NCI-H2196 treated with DMSO at 0.1 percent for 48 hours (cell line): Measurements from ENCODE around the gene NSMF.

Source experiments
- DNase-seq: peaks from one replicate; lab custom pipeline; 2025; ENCODE audit not compliant: unreplicated experiment; lab: John Stamatoyannopoulos, UW

NSMF gene

DNA sequence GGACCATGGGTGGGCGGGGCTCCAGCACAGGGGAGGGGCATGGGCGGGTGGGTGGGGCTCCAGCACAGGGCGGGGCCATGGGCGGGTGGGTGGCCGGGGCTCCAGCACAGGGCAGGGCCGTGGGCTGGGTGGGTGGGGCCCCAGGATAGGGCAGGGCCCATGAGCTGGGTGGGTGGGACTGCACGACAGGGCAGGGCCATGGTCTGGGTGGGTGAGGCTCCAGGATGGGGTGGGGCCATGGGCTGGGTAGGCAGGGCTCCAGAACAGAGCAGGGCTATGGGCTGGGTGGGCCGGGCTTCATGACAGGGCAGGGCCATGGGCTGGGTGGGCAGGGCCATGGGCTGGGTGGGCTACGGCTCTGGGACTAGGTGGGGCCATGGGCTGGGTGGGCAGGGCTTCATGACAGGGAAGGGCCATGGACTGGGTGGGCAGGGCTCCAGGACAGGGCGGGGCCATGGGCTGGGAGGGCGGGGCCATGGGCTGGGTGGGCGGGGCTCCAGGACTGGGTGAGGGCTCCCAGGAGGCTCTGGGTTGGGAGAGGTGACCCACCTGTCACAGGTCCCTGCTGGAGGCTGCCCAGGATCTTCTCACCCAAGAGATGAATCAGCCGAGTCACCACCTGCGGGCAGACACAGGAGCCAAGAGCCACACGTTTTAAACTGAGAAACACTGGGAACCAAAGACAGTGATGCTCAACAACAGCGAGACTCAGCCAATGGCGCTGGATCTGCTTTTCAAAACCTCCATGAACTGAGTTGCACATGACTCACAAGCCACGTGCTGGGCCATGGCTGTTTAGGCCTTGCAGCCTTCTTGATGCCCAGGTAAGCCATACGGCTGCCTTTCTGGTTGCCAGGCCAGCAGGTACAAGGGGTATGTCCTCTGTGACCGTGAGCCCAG is 33.6 kb upstream of the NSMF start:
- DNase-seq = no peak

DNA sequence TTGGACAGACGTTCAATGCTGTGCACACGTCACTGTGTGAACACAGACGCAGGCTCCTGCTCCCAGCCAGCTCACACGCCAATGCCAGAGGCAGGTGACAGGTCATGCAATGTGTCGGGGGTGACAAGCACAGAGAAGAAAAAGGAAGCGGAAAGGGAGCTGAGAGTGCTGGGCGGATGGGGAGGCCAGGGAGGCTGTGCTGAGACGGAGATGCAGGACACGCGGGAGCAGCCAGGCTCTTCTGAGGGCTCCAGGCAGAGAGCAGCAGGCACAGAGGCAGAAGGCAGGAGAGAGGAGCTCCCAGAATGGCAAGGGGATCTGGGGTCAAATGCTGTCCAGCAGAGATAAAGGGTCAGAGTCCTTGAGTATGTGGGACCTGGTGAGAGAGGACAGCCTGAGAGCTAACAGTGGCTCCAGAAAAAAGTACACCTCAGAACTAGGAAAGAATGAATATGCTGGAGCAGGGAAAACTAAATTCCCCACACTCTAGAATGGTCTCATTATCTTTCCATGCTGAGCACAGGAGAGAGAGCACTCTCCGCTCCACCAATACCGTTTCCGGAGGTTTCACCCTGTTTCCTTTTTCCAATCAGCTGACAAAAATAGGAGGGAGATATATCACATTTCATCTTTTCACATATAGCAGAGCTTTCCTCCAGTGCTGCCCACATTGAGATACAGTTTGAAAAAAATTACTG is 32.8 kb upstream of the NSMF start:
- no peak for DNase-seq

DNA sequence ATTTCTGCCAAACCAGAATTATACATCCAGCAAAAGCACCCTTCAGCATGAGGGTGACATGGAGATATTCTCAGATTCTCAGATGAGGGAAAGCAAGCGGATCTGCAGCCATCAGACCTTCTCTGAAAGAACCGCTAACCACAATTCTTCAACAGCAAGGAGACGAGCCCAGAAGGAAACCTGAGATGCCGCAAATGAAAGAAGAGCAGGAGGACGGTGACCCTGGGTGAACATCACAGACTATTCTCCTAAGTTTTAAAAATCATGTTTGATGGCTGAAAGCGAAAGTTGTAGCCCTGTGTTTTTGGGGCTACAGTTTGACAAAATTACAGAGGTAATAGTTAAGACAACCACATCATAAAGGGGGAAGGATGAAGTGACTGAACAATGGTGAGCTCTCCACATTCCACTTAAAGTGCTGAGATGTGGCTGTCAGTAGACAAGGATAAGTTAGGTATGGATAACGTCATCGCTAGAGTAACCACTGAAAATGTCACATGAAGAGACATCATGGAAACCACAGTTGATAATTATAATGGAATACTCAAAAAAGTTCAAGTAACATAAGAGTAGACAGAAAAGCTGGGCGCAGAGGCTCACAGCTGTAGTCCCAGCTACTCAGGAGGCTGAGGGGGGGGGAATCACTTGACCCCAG is 31.5 kb upstream of the NSMF start:
- DNase-seq = no peak

DNA sequence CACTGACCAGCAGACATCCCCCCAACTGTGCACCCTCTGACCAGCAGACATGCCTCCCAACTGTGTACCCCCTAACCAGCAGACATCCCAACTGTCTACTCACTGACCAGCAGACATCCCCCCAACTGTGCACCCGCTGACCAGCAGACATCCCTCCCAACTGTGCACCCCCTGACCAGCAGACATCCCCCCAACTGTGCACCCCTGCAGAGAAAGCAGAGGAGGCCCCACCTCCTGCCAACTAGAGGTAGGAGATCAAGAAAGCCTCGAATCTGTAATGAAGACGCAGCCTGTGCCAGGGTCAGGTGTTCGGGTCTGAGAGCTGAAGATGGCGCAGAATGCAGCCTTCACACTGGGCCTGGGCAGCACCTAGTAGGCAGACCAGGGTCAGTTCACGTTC is 29.8 kb upstream of the NSMF start:
- no peak for DNase-seq

DNA sequence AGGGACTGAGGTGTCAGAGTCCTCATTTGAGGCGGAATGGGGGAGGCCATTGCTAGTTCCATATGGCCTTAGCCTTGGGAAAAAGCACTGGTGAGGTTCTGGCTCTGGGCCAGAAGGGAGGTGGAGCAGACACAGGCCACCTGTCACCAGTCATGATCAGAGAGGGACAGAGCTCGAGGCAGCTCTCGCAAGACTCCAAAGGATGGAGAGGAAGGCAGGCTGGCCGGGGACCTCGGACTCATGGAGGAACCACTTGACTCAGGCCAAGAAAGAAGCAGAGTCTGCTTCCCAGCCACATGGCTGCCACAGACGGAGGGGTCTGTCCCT is 29.2 kb upstream of the NSMF start:
- no peak for DNase-seq

DNA sequence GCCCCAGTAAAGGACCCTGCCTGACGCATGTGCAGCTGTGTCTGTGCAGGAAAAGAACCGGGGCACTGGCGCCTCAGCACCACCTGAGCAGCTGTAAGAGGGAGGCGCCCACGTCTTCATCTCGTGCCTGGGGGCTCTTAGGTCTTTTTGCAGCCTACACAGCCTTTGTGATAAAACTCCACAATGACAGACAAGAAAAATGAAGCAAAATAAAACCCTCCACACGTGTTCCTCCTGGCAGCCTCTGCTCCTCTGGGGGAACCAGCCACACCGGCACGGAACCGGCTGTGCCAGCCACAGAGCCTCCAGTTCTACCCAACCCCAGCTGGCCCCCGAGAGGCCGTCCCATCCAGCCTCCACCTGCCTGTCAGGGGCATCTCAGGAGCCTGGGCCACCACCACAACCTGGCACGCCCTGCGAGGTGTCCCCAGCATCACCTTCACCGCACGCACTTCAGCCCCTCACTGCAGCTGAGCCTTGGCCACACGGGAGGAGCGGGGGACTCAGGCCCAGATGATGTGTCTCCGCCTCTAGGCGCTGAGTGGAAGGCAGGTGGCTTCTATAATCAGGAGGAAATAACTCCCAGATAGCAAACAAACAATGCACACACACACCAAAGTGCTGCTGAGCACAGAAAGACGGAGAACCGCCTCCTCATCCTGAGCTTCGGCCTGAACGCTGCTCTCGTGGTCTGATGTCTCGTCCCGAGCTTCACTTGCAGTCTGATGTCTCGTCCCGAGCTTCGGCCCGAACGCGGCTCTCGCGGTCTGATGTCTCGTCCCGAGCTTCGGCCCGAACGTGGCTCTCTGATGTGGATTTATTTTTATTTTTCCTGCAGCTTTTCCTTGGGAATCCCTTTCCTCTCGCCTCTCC is 28.6 kb upstream of the NSMF start:
- DNase-seq = peak; percentile 37

DNA sequence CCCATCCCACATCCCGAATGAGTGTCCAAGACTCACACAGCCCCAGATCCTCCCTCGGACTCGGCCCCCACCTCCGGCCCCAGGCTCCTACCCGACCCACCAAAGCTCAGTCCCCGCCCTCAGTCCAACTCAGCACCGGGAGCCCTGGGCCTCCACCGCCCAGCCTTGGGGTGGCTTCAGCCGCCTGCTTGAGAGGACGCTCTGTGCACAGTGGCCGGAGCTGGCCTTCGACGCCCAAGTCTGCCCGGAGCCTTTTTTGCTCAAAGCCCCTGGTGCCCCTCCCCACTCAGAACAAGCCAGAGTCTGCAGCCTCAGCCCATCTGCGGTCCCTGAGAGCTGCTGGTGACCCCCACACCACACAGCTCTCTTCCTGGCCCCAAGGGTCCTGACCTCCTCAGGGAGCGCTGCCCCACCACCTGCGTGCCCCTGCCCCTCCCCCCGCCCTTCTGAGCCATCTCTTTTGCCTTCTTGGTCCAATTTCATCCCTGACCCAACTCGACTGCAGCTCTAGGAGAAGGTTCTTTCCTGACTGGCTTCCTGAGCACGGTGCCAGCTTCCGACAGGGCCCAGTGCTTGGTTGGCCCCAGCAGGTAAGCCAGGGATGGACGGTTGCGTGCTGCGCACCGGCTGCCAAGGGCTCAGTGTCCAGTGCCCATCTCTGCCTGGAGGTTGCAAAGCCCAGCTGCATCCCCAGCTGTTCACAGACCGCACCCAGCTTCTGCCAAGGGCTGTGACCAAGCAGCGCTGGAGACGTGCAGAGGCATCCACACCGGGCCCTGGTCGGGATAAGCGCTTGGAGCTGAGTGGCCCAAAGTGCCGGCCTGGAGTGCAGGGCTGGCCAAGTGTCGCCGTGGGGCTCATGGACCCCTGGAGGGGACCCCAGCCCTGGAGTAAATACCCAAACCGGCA is 27.7 kb upstream of the NSMF start:
- no peak for DNase-seq

DNA sequence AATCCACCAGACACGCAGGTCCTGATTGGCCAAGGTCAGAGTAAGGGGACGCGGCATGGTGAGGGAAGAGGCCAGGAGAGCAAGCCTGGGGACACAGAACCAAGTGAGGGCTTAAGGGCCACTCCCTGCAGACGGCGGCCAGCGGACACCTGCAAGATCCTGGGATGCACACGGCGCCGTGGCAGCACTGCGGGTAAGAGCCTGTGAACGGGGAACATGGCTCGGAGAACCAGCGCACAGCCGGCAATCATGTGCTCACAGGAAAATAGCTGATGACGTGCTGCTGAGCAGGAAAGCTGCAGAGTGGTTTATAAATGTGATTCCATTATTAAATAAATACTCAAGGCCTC is 27.0 kb upstream of the NSMF start:
- DNase-seq = no peak

DNA sequence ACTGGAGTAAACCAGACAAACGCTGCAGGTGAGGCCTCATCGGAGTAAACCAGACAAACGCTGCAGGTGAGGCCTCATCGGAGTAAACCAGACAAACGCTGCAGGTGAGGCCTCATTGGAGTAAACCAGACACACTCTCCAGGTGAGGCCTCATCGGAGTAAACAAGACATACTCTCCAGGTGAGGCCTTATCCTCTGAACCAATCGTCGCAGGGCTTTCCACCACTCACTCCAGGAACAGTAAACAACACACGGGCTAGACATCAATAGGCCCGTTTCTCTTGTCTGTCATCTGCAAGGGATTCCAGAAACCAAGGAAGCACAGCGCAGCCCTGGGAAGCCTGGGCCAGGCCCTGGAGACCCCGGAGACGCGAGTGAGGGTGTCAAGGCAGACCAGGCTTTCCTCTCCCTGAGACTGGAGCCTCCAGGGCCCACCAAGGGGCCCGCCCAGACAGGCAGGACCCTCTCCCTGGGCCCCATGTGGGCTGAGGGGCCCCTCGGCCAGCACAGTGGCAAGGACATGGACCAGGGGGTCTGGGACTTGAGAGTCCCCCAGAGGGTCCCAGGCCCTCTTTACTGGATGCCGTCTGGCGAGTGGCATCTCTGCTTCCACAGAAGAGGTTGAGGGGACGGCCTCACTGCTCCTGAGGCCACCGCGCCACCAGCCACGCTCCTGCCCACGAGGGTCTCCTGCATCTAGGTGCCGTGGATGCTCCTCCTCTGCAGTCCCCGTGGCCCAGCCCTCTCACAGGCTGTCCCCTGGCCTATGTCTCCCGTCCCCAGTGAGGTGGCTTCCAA is 26.4 kb upstream of the NSMF start:
- no peak for DNase-seq

DNA sequence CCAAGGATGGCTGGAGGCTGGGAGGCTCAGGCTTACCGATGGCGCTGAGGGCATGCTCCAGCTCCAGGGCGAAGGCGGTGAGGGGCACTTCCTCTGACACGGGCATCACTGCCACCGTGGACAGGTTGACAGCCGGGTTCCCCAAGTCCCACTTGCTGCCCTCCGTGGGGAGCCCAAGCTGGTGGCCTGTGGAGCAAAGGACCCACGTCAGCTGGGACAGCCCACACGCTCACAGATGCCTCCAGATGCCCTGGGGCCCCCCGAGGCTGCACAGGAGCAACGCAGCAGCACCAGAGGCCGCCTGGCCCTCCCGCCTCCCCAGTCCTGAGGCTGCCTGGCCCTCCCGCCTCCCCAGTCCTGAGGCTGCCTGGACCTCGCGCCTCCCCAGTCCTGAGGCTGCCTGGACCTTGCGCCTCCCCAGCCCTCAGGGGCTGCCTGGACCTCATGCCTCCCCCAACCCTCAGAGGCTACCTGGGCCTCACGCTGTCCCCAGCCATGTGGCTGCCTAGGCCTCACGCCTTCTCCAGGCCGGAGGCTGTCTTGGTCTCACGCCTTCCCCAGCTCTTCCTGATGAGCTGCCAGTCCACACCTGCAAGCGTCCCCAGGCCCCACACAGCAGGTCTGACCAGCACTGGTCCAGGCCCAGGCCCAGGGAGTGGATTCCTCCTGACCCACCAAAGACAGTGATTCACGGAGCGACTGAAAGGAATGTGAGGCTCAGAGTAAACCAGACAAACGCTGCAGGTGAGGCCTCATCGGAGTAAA is 25.6 kb upstream of the NSMF start:
- no peak for DNase-seq

DNA sequence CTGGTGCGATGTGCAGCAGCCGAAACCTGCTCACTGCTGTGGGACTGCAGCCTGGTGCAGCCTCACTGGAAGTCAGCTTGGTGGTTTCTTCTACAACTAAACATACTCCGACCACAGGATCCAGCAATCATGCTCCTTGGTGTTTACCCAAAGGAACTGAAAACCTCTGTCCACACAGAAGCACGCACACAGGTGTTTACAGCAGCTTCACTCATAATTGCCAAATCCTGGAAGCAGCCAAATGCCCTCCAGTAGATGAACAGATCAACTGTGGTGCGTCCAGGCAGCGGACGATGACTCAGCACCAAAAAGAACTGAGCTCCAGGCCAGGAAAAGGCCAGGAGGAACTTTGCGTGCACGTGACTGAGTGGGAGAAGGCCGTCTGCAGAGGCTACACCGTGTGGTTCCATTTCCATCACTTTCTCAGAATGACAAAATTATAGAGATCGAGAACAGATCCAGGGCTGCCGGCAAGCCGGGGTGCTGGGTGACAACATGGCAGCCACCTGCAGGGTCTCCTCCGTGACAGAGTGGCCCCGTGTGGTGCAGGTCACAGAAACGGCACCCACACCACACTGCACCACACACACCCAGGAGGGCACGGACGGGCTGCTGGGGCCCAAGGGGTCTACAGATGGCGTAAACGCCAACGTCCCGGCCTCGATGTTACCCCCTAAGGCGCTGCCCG is 23.1 kb upstream of the NSMF start:
- DNase-seq = peak; percentile 33

DNA sequence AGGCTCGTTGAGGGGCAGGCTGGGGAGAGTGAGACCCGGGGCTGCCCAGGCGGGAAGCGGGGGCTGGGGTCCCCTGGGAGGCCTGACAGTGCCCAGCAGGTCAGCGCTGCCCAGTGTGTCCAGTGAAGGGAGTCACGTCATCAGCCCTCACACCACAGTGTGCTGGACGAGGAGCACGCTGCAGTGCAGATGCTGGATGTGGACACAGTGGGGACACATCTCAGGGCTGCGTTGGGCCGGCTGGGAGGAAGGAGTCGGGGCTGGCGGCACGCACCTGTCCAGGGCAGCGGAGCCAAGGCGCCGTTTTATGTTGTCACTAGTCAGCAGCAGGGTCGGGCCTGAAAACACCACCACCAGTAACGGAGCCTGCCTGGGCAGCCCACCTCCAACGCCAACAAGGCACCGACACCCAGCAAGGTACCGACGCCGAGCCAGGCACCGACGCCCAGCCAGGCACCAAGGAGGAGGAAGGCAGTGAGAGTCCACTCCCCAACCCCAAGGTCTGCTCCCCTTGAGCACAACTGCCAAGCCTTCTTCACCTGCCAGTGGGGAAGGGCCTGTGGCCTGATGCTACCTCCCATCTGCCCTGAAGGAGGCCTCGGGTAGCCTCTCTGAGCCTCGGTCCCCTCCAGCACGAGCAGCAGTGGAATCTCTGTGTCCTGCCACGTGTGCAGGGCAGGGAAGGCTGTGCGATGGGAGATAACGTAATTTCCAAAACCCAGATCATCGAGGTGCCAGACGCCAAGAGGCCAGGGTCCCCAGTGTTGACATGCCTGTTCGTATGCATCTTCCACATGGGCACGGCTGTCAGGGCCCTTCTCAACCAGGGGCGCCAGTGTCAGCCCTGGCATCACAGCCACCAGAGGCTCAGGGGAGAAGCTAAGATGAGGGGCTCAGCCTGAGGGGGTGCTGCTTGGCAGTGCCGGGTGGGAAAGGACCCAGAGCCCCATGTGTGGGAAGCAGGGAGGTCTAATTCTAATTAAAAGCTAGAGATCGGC is 21.9 kb upstream of the NSMF start:
- no peak for DNase-seq

DNA sequence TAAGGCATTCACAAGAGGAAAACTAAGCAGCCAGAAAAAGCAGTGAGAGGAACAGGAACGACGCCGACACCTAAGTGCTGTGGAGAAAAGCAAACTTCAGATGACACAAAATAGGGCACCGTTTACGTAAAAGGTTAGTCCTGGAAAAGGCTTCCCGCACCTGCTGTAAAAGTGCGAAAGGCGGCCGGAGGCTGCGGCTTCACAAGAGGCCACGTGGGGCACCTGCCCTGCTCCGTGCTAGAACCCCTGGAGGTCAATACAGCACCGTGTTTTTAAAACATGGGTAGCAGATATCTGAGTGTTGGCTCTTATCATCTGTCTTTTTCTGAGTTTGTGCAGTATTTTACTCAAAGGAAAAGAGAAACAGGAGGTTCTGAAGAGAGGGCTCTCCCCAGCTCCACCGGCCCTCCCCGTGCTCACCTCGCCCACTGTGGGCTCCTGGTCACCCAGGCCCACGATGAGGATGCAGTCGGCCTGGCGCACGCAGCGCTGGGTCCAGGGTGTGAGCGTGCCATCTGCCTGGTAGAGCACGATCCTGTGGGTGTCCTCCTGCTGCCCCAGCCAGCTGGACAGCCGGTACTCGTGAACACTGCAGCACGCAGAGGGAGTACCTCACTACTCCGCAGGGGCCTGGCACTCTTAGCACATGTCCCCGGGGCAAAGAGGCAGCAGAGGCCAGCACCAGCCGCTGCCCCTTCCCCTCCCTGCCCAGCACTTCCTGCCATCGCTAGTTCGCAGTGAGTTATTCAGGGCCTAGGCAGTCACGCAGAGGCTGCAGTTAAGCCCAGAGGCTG is 21.0 kb upstream of the NSMF start:
- DNase-seq = peak; percentile 13

DNA sequence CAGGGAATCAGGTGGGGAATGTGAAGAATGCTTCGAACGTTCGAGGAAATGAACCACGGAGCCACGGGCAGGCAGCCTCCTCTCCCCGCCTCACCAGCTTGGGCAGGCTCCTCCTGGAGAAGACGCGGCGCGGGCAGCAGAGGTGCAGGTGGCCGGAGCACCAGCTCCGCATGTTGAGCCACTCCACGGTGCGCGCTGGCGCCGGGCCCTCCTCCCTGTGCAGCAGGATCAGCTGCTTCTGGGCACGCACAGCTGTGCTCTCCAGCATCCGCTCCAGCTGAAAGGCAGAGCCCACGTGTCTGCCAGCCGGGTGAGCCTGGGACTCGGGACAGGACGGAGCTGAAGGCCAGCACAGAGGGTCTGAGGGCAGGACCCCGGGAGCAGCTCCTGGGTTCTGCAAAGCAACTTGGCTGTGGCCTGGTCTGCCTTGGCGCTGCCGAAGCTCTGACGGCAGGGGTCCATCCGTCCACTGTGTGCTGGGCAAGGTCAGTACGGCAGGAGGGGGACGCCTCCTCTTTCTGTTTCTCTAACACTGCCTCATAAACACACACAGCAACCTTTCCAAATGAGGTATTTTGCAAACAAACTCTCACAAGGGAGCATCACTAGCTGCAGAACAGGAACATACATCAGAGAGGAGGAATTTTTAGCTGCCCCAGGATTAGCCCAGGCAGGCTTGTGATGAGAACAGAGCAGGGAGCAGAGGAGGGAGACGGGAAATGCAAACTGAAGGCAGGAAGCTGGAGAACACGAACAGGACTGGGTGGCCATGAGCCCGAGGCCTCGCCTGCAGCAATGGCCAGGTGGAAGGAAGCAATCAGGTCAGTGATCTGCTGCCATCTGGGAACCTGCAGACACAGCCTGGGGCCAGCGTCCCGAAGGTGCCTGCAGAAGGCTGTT is 20.1 kb upstream of the NSMF start:
- peak; percentile 60 for DNase-seq

DNA sequence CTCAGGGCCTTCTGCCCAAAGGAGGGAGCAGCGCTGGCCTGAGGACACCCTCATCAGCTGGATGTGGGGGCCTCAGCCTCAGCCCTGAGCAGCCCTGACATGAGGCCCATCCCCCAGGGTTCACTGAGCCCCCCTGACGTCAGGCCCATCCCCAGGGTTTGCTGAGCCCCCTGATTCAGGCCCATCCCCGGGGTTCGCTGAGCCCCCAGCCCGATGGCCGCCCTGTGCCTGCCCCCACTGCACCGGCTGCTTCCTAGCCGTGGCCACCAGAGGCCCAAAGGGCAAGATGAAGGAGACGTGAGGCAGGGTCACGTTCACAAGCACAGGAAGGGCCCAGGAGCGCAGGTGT is 19.5 kb upstream of the NSMF start:
- no peak for DNase-seq
